Esophagus squamous epithelium (tissue), 5 donors: Measurements from ENCODE around the gene HAUS6. TPM values are rescaled to one million over a fixed set of nuclear protein-coding genes. Genes with fewer than 3 reads are reported as not detected.
"Not testable (repeated sequence)": the region's sequence is repeated elsewhere in the genome, so short reads cannot be mapped to it uniquely, and the experiment has no call there.

Source experiments
- DNase-seq: peaks from one replicate; lab custom pipeline; 2025; lab: John Stamatoyannopoulos, UW
- H3K27ac ChIP-seq, 4 donors: fragments of 200-600 bp; sonication (generic); one replicate each; pipeline ENCODE4 v1.5.1; 2016 to 2019; ENCODE audit warnings: mild to moderate bottlenecking in 1 of 4
- H3K27me3 ChIP-seq, 4 donors: fragments of 200-600 bp; sonication (generic); 1 replicate in 3 of 4; 2 replicates in 1 of 4; pipeline versions ENCODE4 v1.5.1 to v1.6.0; 2017 to 2021; ENCODE audit warnings: antibody characterized with exemption in 1 of 4
- H3K36me3 ChIP-seq, 3 donors: fragments of 200-600 bp; sonication (generic); one replicate each; pipeline ENCODE4 v1.5.1; 2016 to 2019
- H3K4me1 ChIP-seq, 3 donors: fragments of 200-600 bp; sonication (generic); one replicate each; pipeline ENCODE4 v1.5.1; 2017 to 2019
- H3K4me3 ChIP-seq, 4 donors: fragments of 200-600 bp; sonication (generic); 1 replicate in 3 of 4; 2 replicates in 1 of 4; pipeline ENCODE4 v1.5.1; 2016 to 2019; ENCODE audit warnings: mild to moderate bottlenecking in 2 of 4, moderate library complexity in 1 of 4
- H3K9me3 ChIP-seq, 3 donors: fragments of 200-600 bp; sonication (generic); one replicate each; pipeline ENCODE4 v1.5.1; 2016 to 2019
- POLR2A ChIP-seq, 4 donors: fragments of 450-650 bp; IDR thresholded peaks; one replicate each; pipeline ENCODE4 v1.6.1; 2017; ENCODE audit warnings: antibody characterized with exemption in 4 of 4, mild to moderate bottlenecking in 4 of 4, moderate library complexity in 3 of 4
- WGBS, 2 donors: methylation state at CpG; one replicate each; pipeline ENCODE4 v1.1.5; 2018; 5-methylcytosine and 5-hydroxymethylcytosine counted together
- intact Hi-C: fragments of 100-400 bp; cut with DNase I; formaldehyde crosslinking; loops from one replicate; pipeline ENCODE4 v1.15.0; 2022
- total RNA-seq, 4 donors: library from RNA; depleted of rRNA; stranded (reverse); fragments of >200 nt; gene quantifications; one replicate each; pipeline ENCODE4 v1.1.0, GENCODE V29; 2016
- TF ChIP-seq, protein P1 (sequence below), 6 experiments: fragments of 450-650 bp in 4 of 6; fragments of 200-600 bp in 2 of 6; sonication (generic) in 2 of 6; IDR thresholded peaks; one replicate each; pipeline ENCODE4 v1.5.1; 2016 to 2019; ENCODE audit warnings: antibody characterized with exemption in 6 of 6, mild to moderate bottlenecking in 4 of 6, moderate library complexity in 4 of 6
- donor health status: DM: yes; HTN: yes; CAD: no.

The HAUS6 gene
- 1 to 10 TPM; 3.1 to 9.3 (median 9.0) TPM for total RNA-seq

DNA sequence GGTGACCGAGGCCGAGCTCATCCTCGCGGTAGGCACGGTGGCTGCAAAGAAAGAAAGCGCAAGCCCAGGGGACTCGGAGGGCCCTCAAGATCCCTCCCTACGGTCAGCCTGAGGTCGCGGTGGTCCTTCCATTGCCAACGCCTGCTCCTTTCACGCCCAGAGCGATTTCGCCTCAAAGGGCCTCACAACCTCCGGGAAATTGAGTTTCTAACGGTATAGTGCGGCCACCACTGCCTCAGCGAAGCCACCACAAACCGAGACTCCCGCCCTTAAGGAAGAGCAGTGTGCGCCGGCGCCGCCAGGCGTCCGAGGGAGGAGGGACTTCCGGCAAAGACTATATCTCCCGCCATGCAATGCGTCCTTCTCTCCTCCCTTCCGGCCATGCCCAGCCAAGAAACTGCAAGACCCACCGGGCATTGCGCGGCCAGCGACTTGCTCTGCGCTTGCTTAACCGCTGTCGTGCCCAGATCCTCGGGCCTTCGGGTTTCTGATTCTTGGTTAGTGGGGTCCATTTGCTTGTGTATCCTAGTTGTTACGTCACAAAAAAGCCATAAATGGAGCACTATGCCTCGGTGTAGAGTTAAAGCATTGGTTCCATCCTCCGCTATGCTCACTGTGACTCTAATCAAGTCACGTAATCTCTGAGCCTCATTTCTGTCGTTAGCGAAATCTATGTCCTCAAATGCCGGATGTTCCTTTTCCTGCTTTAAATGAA lies at the start of gene HAUS6:
TSS of gene HAUS6 (minus strand) at position 274 of the 715 bp plus-strand sequence. CDS start at position 21, 253 bp downstream.
- H3K4me3 ChIP-seq: peak within 1 kb of the TSS; percentile 64 to 87 (median 76)
- 2 to 4% methylated on average over 31 to 34 of the region's 46 CpGs for WGBS, 2 donors
- peak within 1 kb of the TSS; percentile 82 to 94 (median 90) for H3K27ac ChIP-seq
- intact Hi-C loops: no loop called here
- peaks cover 0 to 6% (median 0%) of the 10 kb centered on the region in 3 donors for H3K36me3 ChIP-seq
- no peaks in the 10 kb centered on the region for H3K9me3 ChIP-seq
- peak; percentile 86 for DNase-seq
- peaks cover 8 to 37% (median 11%) of the 10 kb centered on the region in 3 donors for H3K4me1 ChIP-seq
- H3K27me3 ChIP-seq: no peaks in the 10 kb centered on the region
- peak in 3 of 4 donors; percentile 34 to 74 (median 54) for TF ChIP-seq POLR2A (IDR thresholded peaks at IDR 0.05)
- TF ChIP-seq, protein P1, sequence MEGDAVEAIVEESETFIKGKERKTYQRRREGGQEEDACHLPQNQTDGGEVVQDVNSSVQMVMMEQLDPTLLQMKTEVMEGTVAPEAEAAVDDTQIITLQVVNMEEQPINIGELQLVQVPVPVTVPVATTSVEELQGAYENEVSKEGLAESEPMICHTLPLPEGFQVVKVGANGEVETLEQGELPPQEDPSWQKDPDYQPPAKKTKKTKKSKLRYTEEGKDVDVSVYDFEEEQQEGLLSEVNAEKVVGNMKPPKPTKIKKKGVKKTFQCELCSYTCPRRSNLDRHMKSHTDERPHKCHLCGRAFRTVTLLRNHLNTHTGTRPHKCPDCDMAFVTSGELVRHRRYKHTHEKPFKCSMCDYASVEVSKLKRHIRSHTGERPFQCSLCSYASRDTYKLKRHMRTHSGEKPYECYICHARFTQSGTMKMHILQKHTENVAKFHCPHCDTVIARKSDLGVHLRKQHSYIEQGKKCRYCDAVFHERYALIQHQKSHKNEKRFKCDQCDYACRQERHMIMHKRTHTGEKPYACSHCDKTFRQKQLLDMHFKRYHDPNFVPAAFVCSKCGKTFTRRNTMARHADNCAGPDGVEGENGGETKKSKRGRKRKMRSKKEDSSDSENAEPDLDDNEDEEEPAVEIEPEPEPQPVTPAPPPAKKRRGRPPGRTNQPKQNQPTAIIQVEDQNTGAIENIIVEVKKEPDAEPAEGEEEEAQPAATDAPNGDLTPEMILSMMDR (IDR thresholded peaks at IDR 0.05): peak in 5 of 6 experiments; percentile 12 to 88 (median 79)

- WGBS, 2 donors: 58 to 66% methylated on average over 1 to 2 of the region's 2 CpGs
- H3K4me3 ChIP-seq, H3K9me3 ChIP-seq, H3K27me3 ChIP-seq, H3K27ac ChIP-seq, DNase-seq, intact Hi-C loops, H3K36me3 ChIP-seq: not testable (repeated sequence)
- peaks cover 0 to 15% (median 14%) of the 10 kb centered on the region in 3 donors for H3K4me1 ChIP-seq
These were observed 49.4 kb upstream of the HAUS6 start for GRCh38 chr9:19152160-19152498.

GRCh38 chr9:19151425-19152159 lies 48.9 kb upstream of the HAUS6 start:
- no peak for TF ChIP-seq POLR2A (IDR thresholded peaks at IDR 0.05)
- TF ChIP-seq, protein P1 (IDR thresholded peaks at IDR 0.05): no peak
- Histone ChIP-seq H3K27ac (no peak overlapping the region), H3K4me1 (peaks cover 0 to 15% (median 14%) of the 10 kb centered on the region in 3 donors), H3K27me3 (no peaks in the 10 kb centered on the region), H3K9me3 (no peaks in the 10 kb centered on the region), H3K4me3 (no peak overlapping the region), H3K36me3 (no peaks in the 10 kb centered on the region)
- WGBS, 2 donors: 71 to 88% methylated on average over 5 of the region's 5 CpGs
- intact Hi-C loops: no loop called here
- DNase-seq: no peak

DNA sequence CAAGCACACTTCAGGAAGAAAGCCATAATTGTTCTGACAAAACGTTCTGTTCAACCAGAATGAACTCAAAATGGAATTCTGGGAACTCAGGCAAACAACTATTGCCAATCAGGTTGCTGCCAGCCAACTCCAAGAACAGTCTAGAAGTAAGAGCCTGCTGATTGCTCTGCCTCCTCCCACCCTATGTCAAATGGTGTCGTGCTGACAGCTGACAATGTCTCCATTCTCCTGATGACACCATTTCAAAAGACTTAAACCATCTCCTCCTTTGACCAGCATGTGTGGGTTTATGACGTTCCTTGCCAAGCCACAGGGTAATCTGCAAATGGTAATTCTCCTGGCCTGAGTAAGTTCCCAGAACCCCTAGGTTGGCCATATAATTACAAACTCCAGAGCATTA lies 46.5 kb upstream of the HAUS6 start:
- Histone ChIP-seq H3K4me3 (no peak overlapping the region), H3K27ac (no peak overlapping the region), H3K9me3 (no peaks in the 10 kb centered on the region), H3K4me1 (no peaks in the 10 kb centered on the region), H3K36me3 (no peaks in the 10 kb centered on the region), H3K27me3 (no peaks in the 10 kb centered on the region)
- intact Hi-C loops: no loop called here
- TF ChIP-seq, protein P1 (IDR thresholded peaks at IDR 0.05): no peak
- no peak for TF ChIP-seq POLR2A (IDR thresholded peaks at IDR 0.05)
- no peak for DNase-seq
- WGBS, 2 donors: 42 to 76% methylated on average over 3 of the region's 3 CpGs

DNA sequence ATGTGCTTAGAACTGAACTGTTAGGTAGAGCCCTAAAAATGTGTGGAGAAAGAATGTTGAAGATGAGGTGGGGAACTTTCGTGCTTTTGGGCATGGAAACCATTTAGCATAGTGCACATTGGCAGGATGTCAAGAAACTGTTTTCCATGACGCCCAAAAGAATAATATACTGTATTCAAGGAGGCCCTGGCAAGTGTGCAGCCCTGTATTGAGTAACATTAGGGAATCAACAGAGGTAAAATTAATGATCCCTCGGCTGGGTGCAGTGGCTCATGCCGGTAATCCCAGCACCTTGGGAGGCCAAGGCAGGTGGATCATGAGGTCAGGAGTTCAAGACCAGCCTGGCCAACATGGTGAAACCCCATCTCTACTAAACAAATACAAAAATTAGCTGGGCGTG lies 45.5 kb upstream of the HAUS6 start:
- 34 to 50% methylated on average over 5 of the region's 5 CpGs for WGBS, 2 donors

More for the DNA sequence above, 45.5 kb upstream of the HAUS6 start:
- Histone ChIP-seq H3K36me3 (no peaks in the 10 kb centered on the region), H3K9me3 (no peaks in the 10 kb centered on the region), H3K4me3 (no peak overlapping the region), H3K27me3 (no peaks in the 10 kb centered on the region), H3K4me1 (no peaks in the 10 kb centered on the region), H3K27ac (no peak overlapping the region)
- DNase-seq: no peak
- intact Hi-C loops: no loop called here
- TF ChIP-seq, protein P1 (IDR thresholded peaks at IDR 0.05): no peak
- TF ChIP-seq POLR2A (IDR thresholded peaks at IDR 0.05): no peak
